IgD-negative memory B cell (primary cell): ENCODE data around the gene ASIC5. TPM values are rescaled to one million over a fixed set of nuclear protein-coding genes. Genes with fewer than 3 reads are reported as not detected.

Experiments used
- H3K27ac Mint-ChIP-seq, 3 donors: one replicate each; pipeline ENCODE4 v1.8.0; 2020 to 2022; ENCODE audit warnings: mild to moderate bottlenecking in 3 of 3, mixed read lengths in 3 of 3, moderate library complexity in 1 of 3
- H3K27me3 Mint-ChIP-seq: one replicate; pipeline ENCODE4 v1.8.0; 2021; ENCODE audit warnings: mixed read lengths
- H3K36me3 Mint-ChIP-seq: one replicate; pipeline ENCODE4 v1.8.0; 2020; ENCODE audit warnings: mild to moderate bottlenecking, mixed read lengths
- H3K4me1 Mint-ChIP-seq, 3 donors: one replicate each; pipeline ENCODE4 v1.8.0; 2020 to 2022; ENCODE audit warnings: mixed read lengths in 3 of 3, mild to moderate bottlenecking in 1 of 3
- H3K4me3 Mint-ChIP-seq, 4 donors: one replicate each; pipeline ENCODE4 v1.8.0; 2020 to 2022; ENCODE audit warnings: mild to moderate bottlenecking in 4 of 4, mixed read lengths in 4 of 4, moderate library complexity in 3 of 4
- H3K9me3 Mint-ChIP-seq, 3 donors: one replicate each; pipeline ENCODE4 v1.8.0; 2020 to 2021; ENCODE audit warnings: mixed read lengths in 3 of 3, mild to moderate bottlenecking in 1 of 3
- polyA plus RNA-seq: library from polyadenylated mRNA; unstranded; fragments of 300-500 nt; fragmentation: Illumina TruSeq; gene quantifications from one replicate; pipeline ENCODE4 v1.2.3, GENCODE V29; 2021

The ASIC5 gene
- polyA plus RNA-seq, 1 donor from 2014 or later, result not detected

GRCh38 chr4:155889946-155890345 lies 23.9 kb upstream of the ASIC5 start:
- no peak overlapping the region for H3K4me3 Mint-ChIP-seq
- H3K27ac Mint-ChIP-seq, result no peak overlapping the region
- no peaks in the 10 kb centered on the region for H3K4me1 Mint-ChIP-seq
- H3K36me3 Mint-ChIP-seq, result no peaks in the 10 kb centered on the region
- H3K27me3 Mint-ChIP-seq, result peaks cover 4% of the 10 kb centered on the region
- peaks cover 2 to 7% (median 3%) of the 10 kb centered on the region in 3 donors for H3K9me3 Mint-ChIP-seq

GRCh38 chr4:155889031-155889793 lies 23.1 kb upstream of the ASIC5 start:
- Mint-ChIP-seq H3K4me1 (no peaks in the 10 kb centered on the region), H3K4me3 (no peak overlapping the region), H3K9me3 (peaks cover 2 to 7% (median 3%) of the 10 kb centered on the region in 3 donors)

GRCh38 chr4:155887847-155888570 lies 21.9 kb upstream of the ASIC5 start:
- H3K36me3 Mint-ChIP-seq, result no peaks in the 10 kb centered on the region
- H3K4me3 Mint-ChIP-seq, result no peak overlapping the region
- peaks cover 3 to 9% (median 4%) of the 10 kb centered on the region in 3 donors for H3K9me3 Mint-ChIP-seq
- no peaks in the 10 kb centered on the region for H3K4me1 Mint-ChIP-seq
- peak overlapping the region in 1 of 3 donors; percentile 1 for H3K27ac Mint-ChIP-seq
- peaks cover 4% of the 10 kb centered on the region for H3K27me3 Mint-ChIP-seq

More at GRCh38 chr4:155889031-155889793, 23.1 kb upstream of the ASIC5 start:
- Mint-ChIP-seq H3K27me3 (peaks cover 4% of the 10 kb centered on the region), H3K36me3 (no peaks in the 10 kb centered on the region), H3K27ac (no peak overlapping the region)

- H3K27me3 Mint-ChIP-seq, result peaks cover 4% of the 10 kb centered on the region
- H3K36me3 Mint-ChIP-seq, result no peaks in the 10 kb centered on the region
- no peaks in the 10 kb centered on the region for H3K4me1 Mint-ChIP-seq
- H3K27ac Mint-ChIP-seq, result no peak overlapping the region
- H3K9me3 Mint-ChIP-seq, result peaks cover 2 to 5% (median 3%) of the 10 kb centered on the region in 3 donors
- no peak overlapping the region for H3K4me3 Mint-ChIP-seq
Observed at GRCh38 chr4:155887045-155887444, 21.0 kb upstream of the ASIC5 start.

- Mint-ChIP-seq H3K27me3 (peaks cover 6% of the 10 kb centered on the region), H3K4me1 (no peaks in the 10 kb centered on the region), H3K9me3 (peaks cover 0 to 3% (median 2%) of the 10 kb centered on the region in 3 donors), H3K27ac (no peak overlapping the region), H3K36me3 (no peaks in the 10 kb centered on the region), H3K4me3 (no peak overlapping the region)
Observed at GRCh38 chr4:155885666-155886065, 19.6 kb upstream of the ASIC5 start.

GRCh38 chr4:155883895-155884294 lies 17.8 kb upstream of the ASIC5 start:
- Mint-ChIP-seq H3K27me3 (peaks cover 4% of the 10 kb centered on the region), H3K27ac (no peak overlapping the region), H3K4me1 (no peaks in the 10 kb centered on the region)

GRCh38 chr4:155881555-155881954 lies 15.5 kb upstream of the ASIC5 start:
- no peak overlapping the region for H3K27ac Mint-ChIP-seq
- H3K27me3 Mint-ChIP-seq, result peaks cover 3% of the 10 kb centered on the region
- no peak overlapping the region for H3K4me3 Mint-ChIP-seq
- H3K9me3 Mint-ChIP-seq, result peaks cover 0 to 2% (median 2%) of the 10 kb centered on the region in 3 donors
- peaks cover 0 to 1% (median 0%) of the 10 kb centered on the region in 3 donors for H3K4me1 Mint-ChIP-seq
- no peaks in the 10 kb centered on the region for H3K36me3 Mint-ChIP-seq

More at GRCh38 chr4:155883895-155884294, 17.8 kb upstream of the ASIC5 start:
- Mint-ChIP-seq H3K4me3 (no peak overlapping the region), H3K9me3 (peaks cover 0 to 2% (median 2%) of the 10 kb centered on the region in 3 donors), H3K36me3 (no peaks in the 10 kb centered on the region)

- Mint-ChIP-seq H3K4me3 (peak overlapping the region in 1 of 4 donors; percentile 19), H3K9me3 (peaks cover 2 to 6% (median 2%) of the 10 kb centered on the region in 3 donors), H3K4me1 (peaks cover 0 to 1% (median 0%) of the 10 kb centered on the region in 3 donors), H3K27ac (no peak overlapping the region), H3K27me3 (peaks cover 3% of the 10 kb centered on the region), H3K36me3 (no peaks in the 10 kb centered on the region)
Observed at GRCh38 chr4:155879767-155880166, 13.7 kb upstream of the ASIC5 start.

GRCh38 chr4:155878611-155879010 lies 12.5 kb upstream of the ASIC5 start:
- Mint-ChIP-seq H3K9me3 (peaks cover 0 to 6% (median 1%) of the 10 kb centered on the region in 3 donors), H3K27me3 (peaks cover 3% of the 10 kb centered on the region), H3K4me3 (no peak overlapping the region), H3K36me3 (no peaks in the 10 kb centered on the region), H3K27ac (no peak overlapping the region), H3K4me1 (peaks cover 0 to 1% (median 0%) of the 10 kb centered on the region in 3 donors)

- H3K36me3 Mint-ChIP-seq, result no peaks in the 10 kb centered on the region
- peaks cover 3% of the 10 kb centered on the region for H3K27me3 Mint-ChIP-seq
- H3K4me1 Mint-ChIP-seq, result peaks cover 0 to 1% (median 0%) of the 10 kb centered on the region in 3 donors
- peaks cover 0 to 6% (median 0%) of the 10 kb centered on the region in 3 donors for H3K9me3 Mint-ChIP-seq
- H3K4me3 Mint-ChIP-seq, result no peak overlapping the region
- H3K27ac Mint-ChIP-seq, result no peak overlapping the region
Observed at GRCh38 chr4:155877971-155878370, 11.9 kb upstream of the ASIC5 start.

GRCh38 chr4:155875878-155876277 lies 9.8 kb upstream of the ASIC5 start:
- H3K4me3 Mint-ChIP-seq, result no peak overlapping the region
- H3K4me1 Mint-ChIP-seq, result peaks cover 0 to 1% (median 0%) of the 10 kb centered on the region in 3 donors
- H3K27me3 Mint-ChIP-seq, result no peaks in the 10 kb centered on the region
- no peak overlapping the region for H3K27ac Mint-ChIP-seq
- H3K36me3 Mint-ChIP-seq, result no peaks in the 10 kb centered on the region
- peaks cover 0 to 6% (median 0%) of the 10 kb centered on the region in 3 donors for H3K9me3 Mint-ChIP-seq

- Mint-ChIP-seq H3K9me3 (no peaks in the 10 kb centered on the region), H3K27ac (no peak overlapping the region), H3K4me3 (no peak overlapping the region), H3K4me1 (no peaks in the 10 kb centered on the region), H3K36me3 (no peaks in the 10 kb centered on the region), H3K27me3 (peaks cover 2% of the 10 kb centered on the region)
Observed at GRCh38 chr4:155855897-155856296, 10.2 kb downstream of the ASIC5 start.

GRCh38 chr4:155854582-155855226 lies 11.4 kb downstream of the ASIC5 start:
- Mint-ChIP-seq H3K4me3 (no peak overlapping the region), H3K36me3 (peaks cover 3% of the 10 kb centered on the region), H3K4me1 (no peaks in the 10 kb centered on the region), H3K27me3 (peaks cover 2% of the 10 kb centered on the region), H3K9me3 (peaks cover 0 to 5% (median 2%) of the 10 kb centered on the region in 3 donors), H3K27ac (no peak overlapping the region)

- Mint-ChIP-seq H3K36me3 (peaks cover 3% of the 10 kb centered on the region), H3K27ac (no peak overlapping the region), H3K4me3 (no peak overlapping the region)
Observed at GRCh38 chr4:155853189-155853588, 12.9 kb downstream of the ASIC5 start.

GRCh38 chr4:155849042-155849441 lies 17.0 kb downstream of the ASIC5 start:
- no peaks in the 10 kb centered on the region for H3K4me1 Mint-ChIP-seq
- peaks cover 3% of the 10 kb centered on the region for H3K36me3 Mint-ChIP-seq
- H3K27ac Mint-ChIP-seq, result no peak overlapping the region
- H3K27me3 Mint-ChIP-seq, result no peaks in the 10 kb centered on the region
- no peak overlapping the region for H3K4me3 Mint-ChIP-seq
- H3K9me3 Mint-ChIP-seq, result peaks cover 0 to 6% (median 2%) of the 10 kb centered on the region in 3 donors

More at GRCh38 chr4:155853189-155853588, 12.9 kb downstream of the ASIC5 start:
- no peaks in the 10 kb centered on the region for H3K4me1 Mint-ChIP-seq
- peaks cover 0 to 6% (median 2%) of the 10 kb centered on the region in 3 donors for H3K9me3 Mint-ChIP-seq
- H3K27me3 Mint-ChIP-seq, result peaks cover 2% of the 10 kb centered on the region
